ENCODE results near the gene ZDHHC22. TPM values are rescaled to one million over a fixed set of nuclear protein-coding genes. Genes with fewer than 3 reads are reported as not detected.

ZDHHC22 gene
- total RNA-seq, 1 donor from 2014 or later, result 0.16 TPM

DNA sequence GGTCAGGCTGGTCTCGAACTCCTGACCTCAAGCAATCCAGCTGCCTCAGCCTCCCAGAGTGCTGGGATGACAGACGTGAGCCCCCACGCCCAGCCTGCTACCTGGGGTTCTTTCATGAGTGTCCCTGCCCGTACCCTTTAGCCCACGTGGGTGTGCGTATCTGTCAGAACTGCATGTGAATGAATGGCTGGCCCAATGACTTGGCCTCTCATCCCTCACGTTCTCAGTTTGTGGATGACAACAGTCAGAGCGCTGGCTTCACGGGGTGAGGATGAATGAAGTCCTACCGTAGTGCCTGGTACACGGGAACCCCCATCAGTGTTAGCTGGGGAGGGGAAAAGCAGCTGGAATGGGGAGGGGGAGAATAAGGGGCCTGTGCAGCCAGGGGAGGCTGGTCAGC is 16.1 kb upstream of the ZDHHC22 start:
- no peak overlapping the region for H3K4me3 Mint-ChIP-seq (ENCODE audit: unreplicated experiment)

GRCh38 chr14:77155083-77155482 is 13.5 kb upstream of the ZDHHC22 start:
- peaks cover 27% of the 10 kb centered on the region for H3K27me3 Mint-ChIP-seq (ENCODE audit: unreplicated experiment)
- peaks cover 5% of the 10 kb centered on the region for H3K4me1 Mint-ChIP-seq (ENCODE audit: unreplicated experiment)
- no peaks in the 10 kb centered on the region for H3K36me3 Mint-ChIP-seq (ENCODE audit: unreplicated experiment)
- no peak for TF ChIP-seq CTCF (IDR thresholded peaks at IDR 0.05)
- no peaks in the 10 kb centered on the region for H3K9me3 Mint-ChIP-seq (ENCODE audit: unreplicated experiment)
- no peak for DNase-seq (ENCODE audit: extremely low spot score, unreplicated experiment)
- no peak overlapping the region for H3K27ac Mint-ChIP-seq (ENCODE audit: unreplicated experiment)
- H3K4me3 Mint-ChIP-seq (ENCODE audit: unreplicated experiment), result no peak overlapping the region

More for the DNA sequence above, 16.1 kb upstream of the ZDHHC22 start:
- Mint-ChIP-seq H3K4me1 (ENCODE audit: unreplicated experiment) (peaks cover 5% of the 10 kb centered on the region), H3K9me3 (ENCODE audit: unreplicated experiment) (no peaks in the 10 kb centered on the region), H3K36me3 (ENCODE audit: unreplicated experiment) (no peaks in the 10 kb centered on the region), H3K27me3 (ENCODE audit: unreplicated experiment) (peaks cover 41% of the 10 kb centered on the region), H3K27ac (ENCODE audit: unreplicated experiment) (no peak overlapping the region)
- DNase-seq (ENCODE audit: extremely low spot score, unreplicated experiment), result no peak
- no peak for TF ChIP-seq CTCF (IDR thresholded peaks at IDR 0.05)

DNA sequence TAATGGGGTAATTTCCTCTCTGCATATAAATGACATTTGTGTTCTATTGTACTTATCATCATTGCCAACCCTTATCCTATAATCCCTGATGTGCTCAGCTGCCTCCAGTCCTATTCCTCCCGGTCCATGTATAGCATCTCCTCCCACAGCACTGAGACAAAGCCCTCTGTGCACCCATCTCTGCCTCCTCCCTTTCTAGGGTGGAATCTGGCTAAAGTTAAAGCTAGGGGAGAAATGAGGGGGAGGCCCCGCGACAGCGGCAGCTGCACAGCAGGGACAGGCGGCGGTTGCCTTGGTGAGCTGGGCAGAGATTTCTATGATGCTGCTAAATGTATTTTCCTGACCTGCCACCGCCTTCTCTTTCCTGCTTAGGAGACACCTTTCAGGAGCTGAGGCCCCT is 12.8 kb upstream of the ZDHHC22 start:
- no peak overlapping the region for H3K27ac Mint-ChIP-seq (ENCODE audit: unreplicated experiment)
- peaks cover 5% of the 10 kb centered on the region for H3K4me1 Mint-ChIP-seq (ENCODE audit: unreplicated experiment)
- no peak for TF ChIP-seq CTCF (IDR thresholded peaks at IDR 0.05)
- no peak for DNase-seq (ENCODE audit: extremely low spot score, unreplicated experiment)
- peaks cover 30% of the 10 kb centered on the region for H3K27me3 Mint-ChIP-seq (ENCODE audit: unreplicated experiment)
- no peak overlapping the region for H3K4me3 Mint-ChIP-seq (ENCODE audit: unreplicated experiment)
- no peaks in the 10 kb centered on the region for H3K36me3 Mint-ChIP-seq (ENCODE audit: unreplicated experiment)
- H3K9me3 Mint-ChIP-seq (ENCODE audit: unreplicated experiment), result no peaks in the 10 kb centered on the region

GRCh38 chr14:77153802-77154201 is 12.2 kb upstream of the ZDHHC22 start:
- Mint-ChIP-seq H3K27ac (ENCODE audit: unreplicated experiment) (no peak overlapping the region), H3K9me3 (ENCODE audit: unreplicated experiment) (no peaks in the 10 kb centered on the region), H3K36me3 (ENCODE audit: unreplicated experiment) (no peaks in the 10 kb centered on the region), H3K4me3 (ENCODE audit: unreplicated experiment) (no peak overlapping the region), H3K4me1 (ENCODE audit: unreplicated experiment) (peaks cover 5% of the 10 kb centered on the region), H3K27me3 (ENCODE audit: unreplicated experiment) (peaks cover 33% of the 10 kb centered on the region)
- DNase-seq (ENCODE audit: extremely low spot score, unreplicated experiment), result no peak
- no peak for TF ChIP-seq CTCF (IDR thresholded peaks at IDR 0.05)

- peak; percentile 44 for TF ChIP-seq CTCF (IDR thresholded peaks at IDR 0.05)
- Mint-ChIP-seq H3K4me1 (ENCODE audit: unreplicated experiment) (no peaks in the 10 kb centered on the region), H3K9me3 (ENCODE audit: unreplicated experiment) (no peaks in the 10 kb centered on the region), H3K27me3 (ENCODE audit: unreplicated experiment) (peaks cover 37% of the 10 kb centered on the region), H3K27ac (ENCODE audit: unreplicated experiment) (no peak overlapping the region), H3K4me3 (ENCODE audit: unreplicated experiment) (no peak overlapping the region), H3K36me3 (ENCODE audit: unreplicated experiment) (no peaks in the 10 kb centered on the region)
- DNase-seq (ENCODE audit: extremely low spot score, unreplicated experiment), result no peak
These were observed 10.5 kb upstream of the ZDHHC22 start for GRCh38 chr14:77151918-77152588.

Measured in osteocyte (in vitro differentiated cells).